Endothelial cell of umbilical vein (primary cell): ENCODE results near the gene RPS6KA3. TPM values are rescaled to one million over a fixed set of nuclear protein-coding genes. Genes with fewer than 3 reads are reported as not detected.

ENCODE experiments used
- BruUV-seq: library from RNA; stranded (reverse); fragments of 400-500 nt; replicated peaks from 2 replicates; lab custom pipeline; 2021; lab: Mats Ljungman, UMichigan
- CTCF ChIA-PET: fragments of 300-600, 350-600 bp; sonication (Branson Sonifier 250); formaldehyde crosslinking; loops from one replicate; lab custom pipeline; 2021; ENCODE audit warnings: antibody characterized with exemption, inconsistent platforms; lab: Charles Lee
- POLR2A ChIA-PET: fragments of 300-600, 350-600 bp; sonication (Branson Sonifier 250); formaldehyde crosslinking; loops from one replicate; lab custom pipeline; 2021; ENCODE audit warnings: antibody characterized with exemption, inconsistent platforms; lab: Charles Lee
- DNase-seq: peaks from one replicate; pipeline ENCODE4 v3.0.0-alpha.2; 2011; ENCODE audit warnings: low read depth, low spot score
- FAIRE-seq: peaks from 2 replicates; lab custom pipeline; 2011; peaks lifted over from hg19 to GRCh38; lab: Jason Lieb, UNC
- H2AFZ ChIP-seq: 2 replicates; pipeline ENCODE4 v1.6.0; 2012; ENCODE audit warnings: low read depth, low read length, control low read depth, inconsistent platforms
- H3K27ac ChIP-seq: 2 replicates; pipeline ENCODE4 v1.5.1; 2011; ENCODE audit warnings: low read depth, mild to moderate bottlenecking, control low read depth, low read length, moderate library complexity; ENCODE audit not compliant: insufficient read depth
- H3K27me3 ChIP-seq, 2 experiments: 2 replicates each; pipeline versions ENCODE4 v1.6.0 to v1.6.1; 2011; ENCODE audit warnings: low read length in 2 of 2, mixed read lengths in 1 of 2; ENCODE audit not compliant: control insufficient read depth in 2 of 2, insufficient read depth in 2 of 2
- H3K36me3 ChIP-seq, 2 experiments: 2 replicates in 1 of 2; 3 replicates in 1 of 2; pipeline ENCODE4 v1.5.1; 2011; ENCODE audit warnings: low read length in 2 of 2, mild to moderate bottlenecking in 1 of 2, moderate library complexity in 1 of 2; ENCODE audit not compliant: control insufficient read depth in 2 of 2, insufficient read depth in 2 of 2; ENCODE audit errors: extremely low read depth in 1 of 2
- H3K4me1 ChIP-seq: 3 replicates; pipeline ENCODE4 v1.5.1; 2011; ENCODE audit warnings: mild to moderate bottlenecking, low read length; ENCODE audit not compliant: control insufficient read depth, insufficient read depth; ENCODE audit errors: extremely low read depth
- H3K4me2 ChIP-seq: 2 replicates; pipeline ENCODE4 v1.6.1; 2011; ENCODE audit warnings: low read length, control low read depth, mixed read lengths; ENCODE audit not compliant: insufficient read depth
- H3K4me3 ChIP-seq, 3 experiments: fragments of 200-600 bp in 1 of 3; sonication (generic), shearing (Covaris generic) in 1 of 3; replicated peaks in 1 of 3; 2 replicates each; pipeline ENCODE4 v1.5.1; 2011 to 2016; ENCODE audit warnings: control low read depth in 3 of 3, low read length in 3 of 3, mild to moderate bottlenecking in 2 of 3, inconsistent platforms in 1 of 3, low read depth in 1 of 3, moderate library complexity in 1 of 3; ENCODE audit not compliant: insufficient read depth in 1 of 3
- H3K79me2 ChIP-seq: 2 replicates; pipeline ENCODE4 v1.6.0; 2012; ENCODE audit warnings: low read length, inconsistent platforms; ENCODE audit not compliant: control insufficient read depth, insufficient read depth
- H3K9ac ChIP-seq: replicated peaks from 2 replicates; pipeline ENCODE3; 2011; ENCODE audit warnings: low read length, control low read depth; ENCODE audit not compliant: insufficient read depth; ENCODE audit errors: extremely low read depth
- H3K9me1 ChIP-seq: replicated peaks from 3 replicates; pipeline ENCODE4 v1.6.0; 2011; ENCODE audit warnings: mild to moderate bottlenecking, low read length; ENCODE audit not compliant: control insufficient read depth, insufficient read depth; ENCODE audit errors: extremely low read depth
- H3K9me3 ChIP-seq: replicated peaks from 2 replicates; pipeline ENCODE4 v1.5.1; 2012; ENCODE audit warnings: low read length, inconsistent platforms; ENCODE audit not compliant: control insufficient read depth, insufficient read depth
- H4K20me1 ChIP-seq: replicated peaks from 2 replicates; pipeline ENCODE3; 2011; ENCODE audit warnings: mild to moderate bottlenecking, low read length; ENCODE audit not compliant: control insufficient read depth, insufficient read depth; ENCODE audit errors: extremely low read depth
- FOS ChIP-seq: IDR thresholded peaks from 2 replicates; pipeline ENCODE4 v1.6.1; 2011; ENCODE audit warnings: mild to moderate bottlenecking, low read length, moderate library complexity, borderline replicate concordance; ENCODE audit not compliant: insufficient read depth
- POLR2A ChIP-seq: IDR thresholded peaks from 2 replicates; pipeline ENCODE4 v1.6.1; 2012; ENCODE audit warnings: low read depth, mild to moderate bottlenecking, control low read depth, low read length
- POLR2AphosphoS5 ChIP-seq: IDR thresholded peaks from 2 replicates; pipeline ENCODE4 v1.6.1; 2012; ENCODE audit warnings: low read depth, mild to moderate bottlenecking, control low read depth, low read length, moderate library complexity; ENCODE audit not compliant: insufficient read depth
- dilution Hi-C: fragments of 300-500 bp; cut with MboI; formaldehyde crosslinking; loops from one replicate; pipeline ENCODE4 v1.15.0; 2019; ENCODE audit warnings: low sequenced_read_pairs; ENCODE audit not compliant: extremely low pct_ligation_motif_present
- intact Hi-C: fragments of 100-400 bp; cut with micrococcal nuclease; formaldehyde crosslinking; loops from one replicate; pipeline ENCODE4 v1.10.0; 2022
- polyA plus RNA-seq, 4 experiments: library from polyadenylated mRNA; depleted of rRNA in 3 of 4; stranded (reverse) in 3 of 4; unstranded in 1 of 4; fragments of >200 nt; gene quantifications; 2 replicates each; pipeline versions ENCODE4 v1.2.1 to v1.2.3, GENCODE V29; 2011 to 2012; ENCODE audit warnings: missing spikeins in 1 of 4
- total RNA-seq: library from RNA; stranded (reverse); gene quantifications from 2 replicates; pipeline ENCODE4 v1.2.3, GENCODE V29; 2021
- TF ChIP-seq, protein P1 (sequence below): IDR thresholded peaks from 2 replicates; pipeline ENCODE4 v1.6.1; 2011; ENCODE audit not compliant: insufficient read depth, insufficient read length

Gene RPS6KA3
- total and polyA plus RNA-seq, 2 donors (not counting 3 experiments of a cell fraction or from before 2014, with no cell fraction given), result 24.4 to 61.6 TPM

DNA sequence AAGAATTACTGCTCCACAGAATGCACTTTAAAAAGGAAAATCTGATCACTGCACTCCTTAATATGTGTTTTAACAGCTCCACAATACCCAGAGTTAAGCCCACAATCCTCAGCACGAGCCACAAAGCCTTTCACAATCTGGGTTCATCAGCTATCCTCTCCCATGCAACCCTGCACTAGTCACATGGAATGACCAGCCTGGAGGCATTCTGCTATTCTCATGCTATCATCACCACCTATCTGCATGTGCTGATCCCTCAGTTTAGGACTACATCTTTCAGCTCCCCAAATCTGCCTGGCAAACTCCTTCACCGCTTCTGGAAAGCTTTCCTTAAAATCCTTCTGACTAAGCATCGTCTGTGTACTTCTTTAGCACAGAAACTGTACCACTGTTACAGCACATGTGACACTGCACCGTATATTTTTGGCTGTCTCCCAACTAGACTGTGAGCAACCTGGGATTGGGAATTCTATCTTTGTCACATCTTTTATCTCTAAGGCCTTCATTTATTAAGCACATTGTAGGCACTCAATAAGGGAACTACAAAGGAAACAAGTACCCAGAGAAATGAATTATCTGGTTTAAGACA is 106.8 kb downstream of the RPS6KA3 start:
- H3K27me3 ChIP-seq, result no peaks in the 10 kb centered on the region
- BruUV-seq, result no TSS peak
- no peaks in the 10 kb centered on the region for H3K79me2 ChIP-seq
- TF ChIP-seq, protein P1, sequence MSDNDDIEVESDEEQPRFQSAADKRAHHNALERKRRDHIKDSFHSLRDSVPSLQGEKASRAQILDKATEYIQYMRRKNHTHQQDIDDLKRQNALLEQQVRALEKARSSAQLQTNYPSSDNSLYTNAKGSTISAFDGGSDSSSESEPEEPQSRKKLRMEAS, result no peak
- CTCF ChIA-PET, result interaction anchor here (0.8 kb wide), 1 partner anchor 255 kb away, joined by 3 read pairs; no protein-coding TSS in a partner anchor
- H3K9ac ChIP-seq, result no peak overlapping the region
- no peak overlapping the region for H3K4me3 ChIP-seq
- DNase-seq (no peak), FAIRE-seq (no peak)
- POLR2A ChIA-PET, result no interaction called here
- H3K9me3 ChIP-seq, result no peaks in the 10 kb centered on the region
- peaks cover 3 to 5% of the 10 kb centered on the region in 2 experiments for H3K36me3 ChIP-seq
- no peak overlapping the region for H3K27ac ChIP-seq
- no peak overlapping the region for H3K4me2 ChIP-seq
- intact Hi-C loops (no loop called here), dilution Hi-C loops (no loop called here)
- H4K20me1 ChIP-seq, result no peaks in the 10 kb centered on the region
- no peak overlapping the region for H2AFZ ChIP-seq
- no peaks in the 10 kb centered on the region for H3K9me1 ChIP-seq
- no peaks in the 10 kb centered on the region for H3K4me1 ChIP-seq

DNA sequence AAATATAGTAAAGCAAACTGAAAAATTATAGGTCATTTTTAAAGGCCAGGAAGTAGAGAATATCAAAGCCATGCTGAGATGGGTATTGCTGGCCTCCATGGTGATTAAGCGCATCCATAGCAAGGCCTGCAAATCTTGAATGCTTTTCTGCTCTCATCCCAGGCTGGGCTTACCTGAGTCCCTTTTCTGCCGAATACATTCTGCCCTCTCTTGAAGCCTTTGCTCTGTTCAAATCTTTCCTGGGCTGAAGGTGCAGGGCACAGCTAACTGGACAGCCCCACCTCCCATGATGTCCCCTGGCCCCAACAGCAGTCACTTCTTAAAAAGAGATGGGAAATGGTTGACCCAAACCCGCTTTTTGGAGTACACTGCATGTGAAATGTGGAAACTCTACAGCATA is 115.0 kb downstream of the RPS6KA3 start:
- no peaks in the 10 kb centered on the region for H4K20me1 ChIP-seq
- dilution Hi-C loops (no loop called here), intact Hi-C loops (no loop called here)
- H3K79me2 ChIP-seq, result no peaks in the 10 kb centered on the region
- no peak overlapping the region for H3K4me3 ChIP-seq
- H3K27ac ChIP-seq, result no peak overlapping the region
- ChIA-PET CTCF (no interaction called here), POLR2A (no interaction called here)
- H3K9me1 ChIP-seq, result no peaks in the 10 kb centered on the region
- no peak overlapping the region for H3K9ac ChIP-seq
- no peak for FAIRE-seq
- H3K36me3 ChIP-seq, result peaks cover 2 to 6% of the 10 kb centered on the region in 2 experiments
- H3K27me3 ChIP-seq, result no peaks in the 10 kb centered on the region
- no peak for DNase-seq
- no peaks in the 10 kb centered on the region for H3K4me1 ChIP-seq
- no peak overlapping the region for H3K4me2 ChIP-seq
- no TSS peak for BruUV-seq
- H3K9me3 ChIP-seq, result no peaks in the 10 kb centered on the region
- no peak overlapping the region for H2AFZ ChIP-seq
- TF ChIP-seq FOS (no peak), POLR2A (no peak), POLR2AphosphoS5 (no peak)
